Right atrium auricular region (tissue), 2 donors: ENCODE results near the gene TGFA. TPM values are rescaled to one million over a fixed set of nuclear protein-coding genes. Genes with fewer than 3 reads are reported as not detected.

ENCODE experiments used
- DNase-seq: peaks from one replicate; pipeline ENCODE4 v3.0.0-alpha.2; 2019; ENCODE audit warnings: low spot score
- H3K27ac ChIP-seq, 2 donors: fragments of 200-600 bp; sonication (generic); 1 replicate in 1 of 2; 2 replicates in 1 of 2; pipeline ENCODE4 v1.5.1; 2016 to 2019
- H3K27me3 ChIP-seq, 2 donors: fragments of 200-600 bp; sonication (generic); one replicate each; pipeline versions ENCODE4 v1.5.1 to v1.6.0; 2017 to 2019
- H3K36me3 ChIP-seq: fragments of 200-600 bp; sonication (generic); one replicate; pipeline ENCODE4 v1.5.1; 2016
- H3K4me1 ChIP-seq, 2 donors: fragments of 200-600 bp; sonication (generic); one replicate each; pipeline versions ENCODE4 v1.5.1 to v1.6.0; 2017 to 2019
- H3K4me3 ChIP-seq, 2 donors: fragments of 200-600 bp; sonication (generic); 1 replicate in 1 of 2; 2 replicates in 1 of 2; pipeline ENCODE4 v1.5.1; 2017 to 2019; ENCODE audit warnings: mild to moderate bottlenecking in 1 of 2, moderate library complexity in 1 of 2
- H3K9me3 ChIP-seq, 2 donors: fragments of 200-600 bp; sonication (generic); one replicate each; pipeline ENCODE4 v1.5.1; 2019
- CTCF ChIP-seq, 2 donors: fragments of 200-600 bp; sonication (generic); IDR thresholded peaks; one replicate each; pipeline ENCODE4 v1.5.1; 2019; ENCODE audit warnings: antibody characterized with exemption in 2 of 2
- total RNA-seq, 2 donors: library from RNA; depleted of rRNA; stranded (reverse); fragments of >200 nt; gene quantifications; one replicate each; pipeline ENCODE4 v1.1.0, GENCODE V29; 2016

The TGFA gene
- total RNA-seq, 2 donors from 2014 or later, result 0.24 to 1.7 TPM

- Histone ChIP-seq H3K36me3 (no peaks in the 10 kb centered on the region), H3K4me1 (no peaks in the 10 kb centered on the region), H3K4me3 (no peak overlapping the region), H3K27me3 (no peaks in the 10 kb centered on the region), H3K9me3 (no peaks in the 10 kb centered on the region), H3K27ac (no peak overlapping the region)
- no peak for TF ChIP-seq CTCF (IDR thresholded peaks at IDR 0.05)
- DNase-seq, result no peak
Measured at GRCh38 chr2:70528276-70528675, 25.4 kb downstream of the TGFA start.

DNA sequence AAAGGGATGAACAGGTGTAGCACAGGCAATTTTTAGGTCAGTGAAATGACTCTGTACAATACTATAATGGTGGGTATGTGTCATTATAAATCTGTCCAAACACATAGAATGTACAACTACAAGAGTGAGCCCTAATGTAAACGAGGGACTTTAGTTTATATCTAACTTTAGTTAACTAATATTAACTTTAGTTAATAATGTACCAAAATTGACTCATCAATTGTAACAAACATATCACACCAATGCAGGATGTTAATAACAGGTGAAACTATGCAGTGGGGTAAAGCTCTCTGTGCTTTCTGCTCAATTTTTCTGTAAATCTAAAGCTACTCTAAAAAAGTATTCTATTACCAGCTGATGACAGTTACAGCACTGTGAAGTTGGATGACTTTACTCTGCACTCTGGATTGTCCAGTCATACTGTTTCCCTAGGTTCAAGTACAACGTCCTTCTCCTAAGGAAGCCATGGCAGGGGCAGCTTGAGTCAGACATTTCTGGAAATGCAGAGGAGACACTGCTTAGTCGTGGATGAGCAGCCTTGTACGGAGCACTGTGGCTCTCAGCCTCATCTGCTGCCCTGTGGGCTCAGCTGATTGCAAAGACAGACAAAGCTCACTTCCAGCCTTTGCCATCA, 26.1 kb downstream of the TGFA start:
- no peak for TF ChIP-seq CTCF (IDR thresholded peaks at IDR 0.05)
- Histone ChIP-seq H3K4me3 (no peak overlapping the region), H3K9me3 (no peaks in the 10 kb centered on the region), H3K27me3 (no peaks in the 10 kb centered on the region), H3K36me3 (no peaks in the 10 kb centered on the region), H3K27ac (no peak overlapping the region), H3K4me1 (no peaks in the 10 kb centered on the region)
- DNase-seq, result no peak

GRCh38 chr2:70526126-70526525, 27.5 kb downstream of the TGFA start:
- Histone ChIP-seq H3K9me3 (no peaks in the 10 kb centered on the region), H3K27me3 (no peaks in the 10 kb centered on the region), H3K4me1 (no peaks in the 10 kb centered on the region), H3K27ac (no peak overlapping the region), H3K36me3 (no peaks in the 10 kb centered on the region), H3K4me3 (no peak overlapping the region)
- DNase-seq, result no peak
- TF ChIP-seq CTCF (IDR thresholded peaks at IDR 0.05), result no peak

DNA sequence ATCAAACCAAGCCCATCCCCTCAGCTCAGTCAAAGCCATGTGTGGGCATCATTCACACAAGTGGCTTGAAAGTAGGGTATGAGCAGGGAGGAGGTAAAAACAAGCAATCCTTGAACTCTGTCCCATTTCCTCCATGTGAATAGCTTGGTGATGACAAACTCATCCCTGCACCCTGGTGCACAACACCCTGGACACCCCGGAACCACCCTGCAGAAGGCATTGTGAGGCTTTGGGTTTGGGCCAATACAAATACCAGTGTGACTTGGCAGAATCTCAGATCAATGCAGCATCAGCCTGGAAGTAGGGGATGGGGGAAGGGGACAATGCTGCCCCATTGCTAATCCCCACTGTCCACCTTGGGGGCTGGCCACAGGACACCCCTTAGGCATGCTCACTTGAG, 28.6 kb downstream of the TGFA start:
- no peak for TF ChIP-seq CTCF (IDR thresholded peaks at IDR 0.05)
- Histone ChIP-seq H3K27me3 (no peaks in the 10 kb centered on the region), H3K4me1 (no peaks in the 10 kb centered on the region), H3K4me3 (no peak overlapping the region), H3K9me3 (no peaks in the 10 kb centered on the region), H3K36me3 (no peaks in the 10 kb centered on the region), H3K27ac (no peak overlapping the region)
- DNase-seq, result no peak

GRCh38 chr2:70523996-70524965, 29.3 kb downstream of the TGFA start:
- H3K36me3 ChIP-seq, result no peaks in the 10 kb centered on the region
- DNase-seq, result no peak
- no peaks in the 10 kb centered on the region for H3K27me3 ChIP-seq
- H3K27ac ChIP-seq, result no peak overlapping the region
- H3K4me3 ChIP-seq, result no peak overlapping the region
- no peaks in the 10 kb centered on the region for H3K9me3 ChIP-seq
- H3K4me1 ChIP-seq, result no peaks in the 10 kb centered on the region
- no peak for TF ChIP-seq CTCF (IDR thresholded peaks at IDR 0.05)
